Esophagus squamous epithelium (tissue), 4 donors: ENCODE measurements around the gene ANKMY2.

Source experiments
- POLR2A ChIP-seq, 4 donors: fragments of 450-650 bp; IDR thresholded peaks; one replicate each; pipeline ENCODE4 v1.6.1; 2017; ENCODE audit warnings: antibody characterized with exemption in 4 of 4, mild to moderate bottlenecking in 4 of 4, moderate library complexity in 3 of 4
- TF ChIP-seq, protein P1 (sequence below), 6 experiments: fragments of 450-650 bp in 4 of 6; fragments of 200-600 bp in 2 of 6; sonication (generic) in 2 of 6; IDR thresholded peaks; one replicate each; pipeline ENCODE4 v1.5.1; 2016 to 2019; ENCODE audit warnings: antibody characterized with exemption in 6 of 6, mild to moderate bottlenecking in 4 of 6, moderate library complexity in 4 of 6

GRCh38 chr7:16652888-16653287, 7.3 kb upstream of the ANKMY2 start:
- TF ChIP-seq, protein P1, sequence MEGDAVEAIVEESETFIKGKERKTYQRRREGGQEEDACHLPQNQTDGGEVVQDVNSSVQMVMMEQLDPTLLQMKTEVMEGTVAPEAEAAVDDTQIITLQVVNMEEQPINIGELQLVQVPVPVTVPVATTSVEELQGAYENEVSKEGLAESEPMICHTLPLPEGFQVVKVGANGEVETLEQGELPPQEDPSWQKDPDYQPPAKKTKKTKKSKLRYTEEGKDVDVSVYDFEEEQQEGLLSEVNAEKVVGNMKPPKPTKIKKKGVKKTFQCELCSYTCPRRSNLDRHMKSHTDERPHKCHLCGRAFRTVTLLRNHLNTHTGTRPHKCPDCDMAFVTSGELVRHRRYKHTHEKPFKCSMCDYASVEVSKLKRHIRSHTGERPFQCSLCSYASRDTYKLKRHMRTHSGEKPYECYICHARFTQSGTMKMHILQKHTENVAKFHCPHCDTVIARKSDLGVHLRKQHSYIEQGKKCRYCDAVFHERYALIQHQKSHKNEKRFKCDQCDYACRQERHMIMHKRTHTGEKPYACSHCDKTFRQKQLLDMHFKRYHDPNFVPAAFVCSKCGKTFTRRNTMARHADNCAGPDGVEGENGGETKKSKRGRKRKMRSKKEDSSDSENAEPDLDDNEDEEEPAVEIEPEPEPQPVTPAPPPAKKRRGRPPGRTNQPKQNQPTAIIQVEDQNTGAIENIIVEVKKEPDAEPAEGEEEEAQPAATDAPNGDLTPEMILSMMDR (IDR thresholded peaks at IDR 0.05) = no peak
- no peak for TF ChIP-seq POLR2A (IDR thresholded peaks at IDR 0.05)
